A673 (cell line): Measurements from ENCODE around the gene DESI1. TPM values are rescaled to one million over a fixed set of nuclear protein-coding genes. Genes with fewer than 3 reads are reported as not detected.

ENCODE experiments used
- BruUV-seq: library from RNA; stranded (reverse); fragments of 400-500 nt; replicated peaks from 2 replicates; lab custom pipeline; 2021; lab: Mats Ljungman, UMichigan
- CTCF ChIA-PET: fragments of 300-600 bp; sonication (Branson Sonifier 250); formaldehyde crosslinking; loops from one replicate; lab custom pipeline; 2022; ENCODE audit warnings: antibody characterized with exemption; lab: Charles Lee
- POLR2A ChIA-PET: fragments of 300-600 bp; sonication (Branson Sonifier 250); formaldehyde crosslinking; loops from one replicate; lab custom pipeline; 2022; ENCODE audit warnings: antibody characterized with exemption; ENCODE audit not compliant: low non-redundant PET; lab: Charles Lee
- DNase-seq: peaks from one replicate; pipeline ENCODE4 v3.0.0-alpha.2; 2015; ENCODE audit warnings: low spot score
- H3K27ac ChIP-seq: fragments of 200-600 bp; sonication (generic); 2 replicates; pipeline ENCODE4 v1.5.1; 2016; ENCODE audit warnings: mixed run types, low read depth, mild to moderate bottlenecking, mixed read lengths, antibody characterized with exemption, low read length; ENCODE audit not compliant: poor library complexity, severe bottlenecking
- H3K27me3 ChIP-seq: fragments of 200-600 bp; sonication (generic); replicated peaks from 2 replicates; pipeline ENCODE4 v1.6.1; 2017; ENCODE audit warnings: mixed run types, low read depth, mild to moderate bottlenecking, mixed read lengths, antibody characterized with exemption, low read length; ENCODE audit not compliant: insufficient read depth, poor library complexity
- H3K36me3 ChIP-seq: fragments of 200-600 bp; sonication (generic); 2 replicates; pipeline ENCODE4 v1.6.1; 2016; ENCODE audit warnings: mixed run types, mild to moderate bottlenecking, mixed read lengths, antibody characterized with exemption, low read length; ENCODE audit not compliant: insufficient read depth, poor library complexity, severe bottlenecking
- H3K4me1 ChIP-seq: fragments of 200-600 bp; sonication (generic); 2 replicates; pipeline ENCODE4 v1.6.1; 2017; ENCODE audit warnings: mixed run types, mild to moderate bottlenecking, mixed read lengths, antibody characterized with exemption, low read length; ENCODE audit not compliant: insufficient read depth, poor library complexity, severe bottlenecking
- H3K4me3 ChIP-seq: fragments of 200-600 bp; sonication (generic); 2 replicates; pipeline ENCODE4 v1.5.1; 2016; ENCODE audit warnings: low read depth, mixed run types, mild to moderate bottlenecking, mixed read lengths, low read length; ENCODE audit not compliant: poor library complexity, severe bottlenecking
- H3K9me3 ChIP-seq: fragments of 200-600 bp; sonication (generic); 2 replicates; pipeline ENCODE4 v1.6.1; 2016; ENCODE audit warnings: mixed run types, low read depth, mild to moderate bottlenecking, mixed read lengths, antibody characterized with exemption, low read length; ENCODE audit not compliant: poor library complexity, severe bottlenecking
- EZH2 ChIP-seq: fragments of 200-600 bp; sonication (generic); IDR thresholded peaks from 2 replicates; pipeline ENCODE4 v1.6.1; 2017; ENCODE audit warnings: borderline replicate concordance, low read depth, mild to moderate bottlenecking, mixed read lengths, antibody characterized with exemption, low read length; ENCODE audit not compliant: poor library complexity, severe bottlenecking
- intact Hi-C: fragments of 100-400 bp; cut with micrococcal nuclease; formaldehyde crosslinking; loops from one replicate; pipeline ENCODE4 v1.10.0; 2022; ENCODE audit not compliant: unreplicated experiment
- total RNA-seq: library from RNA; stranded (reverse); gene quantifications from 2 replicates; pipeline ENCODE4 v1.2.3, GENCODE V29; 2021
- TF ChIP-seq, protein P1 (sequence below): fragments of 300-800, 200-600 bp; sonication (generic); conservative IDR thresholded peaks from 2 replicates; pipeline ENCODE4 v1.5.1; 2017; ENCODE audit warnings: low read depth, mild to moderate bottlenecking, antibody characterized with exemption, low read length, moderate library complexity, mixed read lengths

Gene DESI1
- total RNA-seq, 1 experiment from 2014 or later = 47.6 TPM

- intact Hi-C loops = no loop called here
- H3K27ac ChIP-seq = peak overlapping the region; percentile 57
- BruUV-seq = no TSS peak
- no peak overlapping the region for H3K4me3 ChIP-seq
- peaks cover 15% of the 10 kb centered on the region for H3K4me1 ChIP-seq
- peaks cover 94% of the 10 kb centered on the region for H3K36me3 ChIP-seq
- no peak for TF ChIP-seq EZH2
- TF ChIP-seq, protein P1, sequence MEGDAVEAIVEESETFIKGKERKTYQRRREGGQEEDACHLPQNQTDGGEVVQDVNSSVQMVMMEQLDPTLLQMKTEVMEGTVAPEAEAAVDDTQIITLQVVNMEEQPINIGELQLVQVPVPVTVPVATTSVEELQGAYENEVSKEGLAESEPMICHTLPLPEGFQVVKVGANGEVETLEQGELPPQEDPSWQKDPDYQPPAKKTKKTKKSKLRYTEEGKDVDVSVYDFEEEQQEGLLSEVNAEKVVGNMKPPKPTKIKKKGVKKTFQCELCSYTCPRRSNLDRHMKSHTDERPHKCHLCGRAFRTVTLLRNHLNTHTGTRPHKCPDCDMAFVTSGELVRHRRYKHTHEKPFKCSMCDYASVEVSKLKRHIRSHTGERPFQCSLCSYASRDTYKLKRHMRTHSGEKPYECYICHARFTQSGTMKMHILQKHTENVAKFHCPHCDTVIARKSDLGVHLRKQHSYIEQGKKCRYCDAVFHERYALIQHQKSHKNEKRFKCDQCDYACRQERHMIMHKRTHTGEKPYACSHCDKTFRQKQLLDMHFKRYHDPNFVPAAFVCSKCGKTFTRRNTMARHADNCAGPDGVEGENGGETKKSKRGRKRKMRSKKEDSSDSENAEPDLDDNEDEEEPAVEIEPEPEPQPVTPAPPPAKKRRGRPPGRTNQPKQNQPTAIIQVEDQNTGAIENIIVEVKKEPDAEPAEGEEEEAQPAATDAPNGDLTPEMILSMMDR = no peak
- H3K9me3 ChIP-seq = no peaks in the 10 kb centered on the region
- ChIA-PET POLR2A (no interaction called here), CTCF (no interaction called here)
- H3K27me3 ChIP-seq = no peaks in the 10 kb centered on the region
- no peak for DNase-seq
Measured at GRCh38 chr22:41657709-41658108, 36.9 kb upstream of the DESI1 start.

DNA sequence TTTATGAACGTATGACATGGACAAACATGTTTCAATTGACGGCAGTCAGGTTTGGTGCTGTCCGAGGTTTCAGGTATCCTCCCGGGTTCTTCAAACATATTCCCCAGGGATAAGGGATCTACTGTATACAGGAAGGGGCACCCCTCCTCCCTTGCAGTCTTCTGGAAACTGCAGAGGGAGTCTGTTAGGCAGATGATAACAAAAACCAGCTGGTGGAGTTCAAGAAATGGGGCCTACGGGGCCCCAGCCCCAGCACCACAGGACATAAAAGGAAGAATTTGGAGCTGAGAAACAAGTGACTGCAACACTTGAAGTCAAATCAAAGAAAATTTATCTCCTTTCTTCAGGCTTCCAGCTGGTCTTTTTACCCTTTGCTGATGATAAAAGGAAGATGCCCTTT lies 35.7 kb upstream of the DESI1 start:
- TF ChIP-seq, protein P1 = no peak
- TF ChIP-seq EZH2 = no peak
- CTCF ChIA-PET = interaction anchor here (1.0 kb wide), 1 partner anchor 10 kb away, joined by 3 read pairs; no protein-coding TSS in a partner anchor
- Histone ChIP-seq H3K4me3 (no peak overlapping the region), H3K4me1 (peaks cover 15% of the 10 kb centered on the region), H3K36me3 (peaks cover 94% of the 10 kb centered on the region), H3K9me3 (no peaks in the 10 kb centered on the region), H3K27ac (peak overlapping the region; percentile 81), H3K27me3 (no peaks in the 10 kb centered on the region)
- intact Hi-C loops = no loop called here
- BruUV-seq = no TSS peak
- DNase-seq = peak; percentile 65
- POLR2A ChIA-PET = no interaction called here

- H3K36me3 ChIP-seq = peaks cover 89% of the 10 kb centered on the region
- H3K27ac ChIP-seq = peak overlapping the region; percentile 3
- no peak overlapping the region for H3K4me3 ChIP-seq
- no peaks in the 10 kb centered on the region for H3K27me3 ChIP-seq
- ChIA-PET POLR2A (no interaction called here), CTCF (no interaction called here)
- peaks cover 15% of the 10 kb centered on the region for H3K4me1 ChIP-seq
- no peak for DNase-seq
- BruUV-seq = no TSS peak
- intact Hi-C loops = no loop called here
- no peaks in the 10 kb centered on the region for H3K9me3 ChIP-seq
- TF ChIP-seq, protein P1 = no peak
- TF ChIP-seq EZH2 = no peak
Measured at GRCh38 chr22:41654322-41654721, 33.5 kb upstream of the DESI1 start.
